GM18909 (cell line): ENCODE results near the gene FABP2.
"Not testable (repeated sequence)": the region's sequence is repeated elsewhere in the genome, so short reads cannot be mapped to it uniquely, and the experiment has no call there.

ENCODE experiments used
- ATAC-seq: cut with Tn5 transposase; IDR thresholded peaks from one replicate; pipeline ENCODE4 v1.9.1; 2021; ENCODE audit warnings: mild to moderate bottlenecking; ENCODE audit not compliant: unreplicated experiment, poor library complexity

Gene FABP2

DNA sequence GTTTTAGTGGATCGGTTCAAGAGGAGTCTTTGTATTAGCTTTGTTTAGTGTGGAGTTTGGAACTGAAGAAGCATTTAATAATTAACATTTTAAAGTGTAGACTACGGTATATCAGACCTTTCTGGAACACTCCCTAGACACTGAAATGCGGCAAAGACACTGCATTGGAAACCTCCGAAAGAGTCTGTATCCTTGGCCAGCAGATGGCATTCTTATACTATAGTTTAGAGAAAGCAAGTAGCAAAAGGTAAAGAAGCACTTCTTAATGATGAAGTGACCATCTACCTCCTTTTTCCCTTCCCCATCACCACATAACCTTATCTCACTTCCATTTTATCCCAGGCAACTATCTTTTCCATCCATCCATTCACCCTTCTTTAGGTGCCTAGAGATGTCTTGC, 7.6 kb downstream of the FABP2 start:
- no peak for ATAC-seq

DNA sequence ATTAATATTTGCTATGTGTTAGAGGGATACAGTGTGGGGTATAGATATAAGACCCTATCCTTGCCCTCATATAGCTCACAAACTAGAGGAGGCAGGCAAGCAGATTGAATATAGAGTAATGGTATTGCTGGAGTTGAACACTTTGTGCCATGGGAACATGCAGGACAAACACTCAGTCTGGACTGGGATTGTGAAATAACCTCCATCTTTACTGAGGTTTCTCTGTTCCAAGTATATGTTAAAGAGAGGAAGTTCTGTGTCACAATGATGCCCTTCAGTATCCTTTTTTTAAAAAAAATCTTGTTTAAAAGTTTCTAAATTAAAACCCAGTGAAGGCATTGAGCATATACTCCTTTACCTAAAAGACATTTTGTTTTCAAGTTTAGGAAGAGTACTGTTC, 8.7 kb downstream of the FABP2 start:
- no peak for ATAC-seq

- ATAC-seq = no peak
Observed at GRCh38 chr4:119310826-119311225, 11.1 kb downstream of the FABP2 start.

DNA sequence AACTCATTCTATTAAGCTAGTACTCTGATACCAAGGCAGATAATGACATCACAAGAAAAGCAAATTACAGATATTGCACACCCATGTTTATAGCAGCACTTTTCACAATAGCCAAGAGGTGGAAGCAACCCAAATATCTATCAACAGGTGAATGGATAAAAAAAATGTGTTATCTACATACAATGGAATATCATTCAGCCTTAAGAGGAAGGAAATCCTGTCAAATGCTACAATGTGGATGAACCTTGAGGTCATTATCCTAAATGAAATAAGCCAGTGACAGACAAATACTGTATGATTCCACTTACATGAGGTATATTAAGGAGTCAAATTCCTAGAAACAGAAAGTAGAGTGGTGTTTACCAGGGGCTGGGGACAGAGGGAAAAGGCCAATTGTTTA, 14.3 kb downstream of the FABP2 start:
- ATAC-seq = no peak

DNA sequence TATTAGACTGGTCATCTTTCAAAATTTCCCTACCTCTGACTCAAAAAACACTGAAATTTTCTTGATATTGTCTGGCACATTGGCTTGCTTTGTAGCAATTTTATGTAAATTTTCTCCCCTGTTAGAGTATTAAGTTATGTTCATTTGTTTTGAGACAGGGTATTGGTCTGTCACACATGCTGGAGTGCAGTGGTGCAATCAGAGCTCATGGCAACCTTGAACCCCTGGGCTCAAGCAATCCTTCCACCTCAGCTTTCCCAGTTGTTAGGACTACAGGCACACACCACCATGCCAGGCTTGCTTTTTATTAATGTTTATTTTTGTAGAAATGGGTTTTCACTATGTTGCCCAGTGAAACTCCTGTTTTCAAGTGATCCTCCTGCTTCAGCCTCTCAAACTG, 17.5 kb downstream of the FABP2 start:
- no peak for ATAC-seq

DNA sequence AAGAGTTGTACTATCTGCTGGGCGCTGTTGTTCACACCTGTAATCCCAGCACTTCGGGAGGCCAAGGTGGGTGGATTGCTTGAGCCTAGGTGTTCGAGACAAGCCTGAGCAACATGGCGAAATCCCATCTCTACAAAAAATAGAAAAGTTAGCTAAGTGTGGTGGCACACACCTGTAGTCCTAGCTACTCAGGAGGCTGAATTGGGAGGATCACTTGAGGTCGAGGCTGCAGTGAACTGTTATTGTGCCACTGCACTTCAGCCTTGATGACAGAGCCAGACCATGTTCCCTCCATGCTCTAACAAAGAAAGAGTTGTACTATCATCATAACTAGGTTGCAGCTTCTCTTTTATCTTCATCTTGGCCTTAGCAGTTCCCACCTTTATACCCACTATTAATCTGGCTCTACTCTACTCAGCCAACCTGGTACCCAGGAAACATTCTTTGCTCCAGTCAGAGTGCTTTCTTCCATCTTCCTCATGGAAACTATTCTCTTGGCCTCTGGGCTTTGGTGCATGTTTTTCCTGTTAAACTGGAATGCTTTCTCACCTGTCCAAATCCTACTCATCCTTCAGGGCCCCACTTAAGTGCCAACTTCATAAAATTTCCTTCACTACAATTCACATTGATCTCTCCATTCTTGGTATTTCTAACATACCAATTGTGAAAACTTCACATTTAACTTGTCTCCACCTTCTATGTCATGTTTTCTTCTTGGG, 18.2 kb downstream of the FABP2 start:
- no peak for ATAC-seq

DNA sequence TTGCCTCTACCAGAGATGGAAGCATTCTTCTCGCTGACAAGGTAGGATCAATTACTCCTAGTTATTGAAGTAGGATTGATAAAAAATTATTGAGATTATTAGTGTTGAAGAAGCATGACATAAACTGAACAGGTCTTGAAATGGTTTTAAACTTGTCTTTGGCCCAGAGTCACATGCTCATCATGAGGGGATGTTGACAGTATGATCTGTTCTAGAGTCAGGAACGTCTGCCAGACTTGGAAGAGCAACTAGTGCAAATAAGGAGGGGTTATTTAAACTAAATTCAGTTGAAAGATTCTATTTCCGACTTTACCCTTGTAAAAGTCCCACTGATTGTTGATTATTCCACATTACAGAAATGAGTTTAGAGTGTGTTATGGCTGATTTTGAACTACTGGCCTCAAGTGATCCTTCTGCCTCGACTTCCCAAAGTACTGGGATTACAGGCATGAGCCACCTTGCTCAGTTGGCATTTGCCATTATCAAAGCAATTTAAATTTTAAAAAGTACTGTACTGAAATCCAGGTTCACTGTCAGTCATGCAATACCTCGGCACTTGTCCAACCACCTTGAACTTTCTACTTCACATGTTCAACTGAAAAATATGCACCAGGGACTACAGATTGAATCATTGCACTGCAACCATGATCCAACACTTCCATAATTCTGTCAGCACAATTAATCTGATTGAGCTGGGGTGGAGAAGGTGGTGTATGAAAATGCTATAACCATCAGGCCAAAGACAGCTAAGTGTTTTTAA, 19.7 kb downstream of the FABP2 start:
- ATAC-seq = no peak

GRCh38 chr4:119300101-119300978, 21.6 kb downstream of the FABP2 start:
- ATAC-seq = peak; percentile 96

DNA sequence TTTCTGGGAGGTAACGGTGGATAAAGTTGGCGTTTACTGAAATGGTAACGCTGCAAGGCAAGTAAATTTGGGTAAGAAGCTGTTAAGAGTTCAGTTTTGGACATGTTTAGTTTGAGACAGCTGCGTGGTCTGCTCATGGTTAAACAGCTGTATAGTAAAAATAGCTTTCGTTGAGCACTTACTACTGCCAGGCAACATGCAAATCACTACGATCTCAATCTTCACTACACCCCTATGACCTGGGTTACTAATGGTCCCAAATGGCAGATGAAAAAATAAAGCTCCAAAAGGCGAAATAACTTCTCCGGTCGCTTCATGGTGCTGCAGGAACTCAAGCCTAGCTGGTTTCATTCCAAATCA, 22.2 kb downstream of the FABP2 start:
- ATAC-seq = peak; percentile 64

- no peak for ATAC-seq
Observed at GRCh38 chr4:119299260-119299671, 22.7 kb downstream of the FABP2 start.

- ATAC-seq = no peak
Observed at GRCh38 chr4:119297795-119298194, 24.1 kb downstream of the FABP2 start.

GRCh38 chr4:119296356-119296755, 25.6 kb downstream of the FABP2 start:
- no peak for ATAC-seq

GRCh38 chr4:119290598-119290997, 31.3 kb downstream of the FABP2 start:
- ATAC-seq = no peak

DNA sequence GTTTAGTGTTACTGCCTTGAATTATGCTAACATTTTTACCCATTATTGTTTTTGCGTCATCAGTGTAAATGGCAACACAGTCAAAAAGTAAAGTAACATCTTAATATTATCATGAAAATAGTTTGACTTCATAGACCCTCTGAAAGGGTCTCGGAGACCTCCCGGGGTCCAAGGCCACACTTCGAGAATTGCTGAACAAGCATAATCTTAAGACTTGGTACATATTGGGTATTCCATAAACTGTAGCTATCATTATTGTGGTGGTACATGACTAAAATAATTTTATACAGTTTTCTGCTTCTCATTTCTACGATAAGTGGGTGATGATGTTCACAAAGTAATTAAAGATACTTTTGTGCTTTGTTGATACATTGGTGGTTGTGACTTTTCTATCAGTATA, 32.6 kb downstream of the FABP2 start:
- ATAC-seq = no peak

DNA sequence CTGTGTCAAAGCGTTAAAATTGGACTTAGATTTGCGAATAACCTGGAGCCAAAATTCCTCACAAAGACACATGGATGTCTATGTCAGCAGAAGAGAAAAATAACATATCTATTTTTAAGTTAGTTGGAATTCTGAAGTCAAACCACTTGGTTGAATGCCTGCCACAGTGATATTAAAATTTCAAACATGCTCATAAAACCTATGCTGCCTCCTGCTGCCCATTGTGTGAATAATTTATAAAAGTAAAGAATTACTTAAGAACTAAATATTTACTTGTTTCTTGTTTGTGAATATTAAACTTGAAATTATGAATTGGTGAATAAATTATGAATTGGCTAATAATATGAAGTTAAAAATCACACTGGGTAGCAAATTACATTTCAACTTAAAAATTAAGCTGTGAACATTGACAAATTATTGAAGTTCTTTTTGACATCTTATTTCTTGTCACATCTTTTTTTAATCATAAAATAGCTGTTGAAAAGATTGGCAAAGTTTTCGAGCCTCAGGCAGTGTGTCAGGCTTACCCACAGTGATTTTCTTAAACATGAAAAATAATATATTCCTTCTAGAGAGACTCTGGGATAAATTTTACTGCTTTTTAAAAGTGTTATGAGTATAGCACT, 35.4 kb downstream of the FABP2 start:
- ATAC-seq = no peak

GRCh38 chr4:119284876-119285780, 36.8 kb downstream of the FABP2 start:
- ATAC-seq = peak; percentile 75

GRCh38 chr4:119281393-119281792, 40.5 kb downstream of the FABP2 start:
- ATAC-seq = no peak

- not testable (repeated sequence) for ATAC-seq
Observed at GRCh38 chr4:119279945-119280344, 42.0 kb downstream of the FABP2 start.

DNA sequence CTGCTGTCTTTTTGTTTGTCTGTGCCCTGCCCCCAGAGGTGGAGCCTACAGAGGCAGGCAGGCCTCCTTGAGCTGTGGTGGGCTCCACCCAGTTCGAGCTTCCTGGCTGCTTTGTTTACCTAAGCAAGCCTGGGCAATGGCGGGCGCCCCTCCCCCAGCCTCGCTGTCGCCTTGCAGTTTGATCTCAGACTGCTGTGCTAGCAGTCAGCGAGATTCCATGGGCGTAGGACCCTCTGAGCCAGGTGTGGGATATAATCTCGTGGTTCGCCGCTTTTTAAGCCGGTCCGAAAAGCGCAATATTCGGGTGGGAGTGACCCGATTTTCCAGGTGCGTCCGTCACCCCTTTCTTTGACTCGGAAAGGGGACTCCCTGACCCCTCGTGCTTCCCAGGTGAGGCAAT, 42.4 kb downstream of the FABP2 start:
- not testable (repeated sequence) for ATAC-seq
